ENCODE data around the gene UNC13D. TPM values are rescaled to one million over a fixed set of nuclear protein-coding genes. Genes with fewer than 3 reads are reported as not detected.

UNC13D gene
- total RNA-seq, 1 experiment from 2014 or later = 20.2 TPM

GRCh38 chr17:75828076-75828400 lies 16.2 kb downstream of the UNC13D start:
- ChIA-PET POLR2A (no interaction called here), CTCF (interaction anchor here (1.4 to 1.9 kb wide), 6 partner anchors 8 to 62 kb away, joined by 3 to 15 read pairs (median 8); partner anchors contain the start of gene GALK1), RAD21 (ENCODE audit: low non-redundant PET in 1 of 2, low total read pairs in 2 of 2, uncharacterized antibody in 2 of 2, unreplicated experiment in 2 of 2) (no interaction called here)
- intact Hi-C loops (cut with micrococcal nuclease) = no loop called here
- H3K4me1 ChIP-seq (ENCODE audit: control insufficient read depth in 1 of 2, insufficient read depth in 2 of 2, low read length in 2 of 2) = peaks cover 6 to 12% of the 10 kb centered on the region in 2 experiments; a peak in 2 of 4 replicates
- peaks cover 4 to 18% of the 10 kb centered on the region in 2 experiments; a peak in 3 of 4 replicates for H3K36me3 ChIP-seq (ENCODE audit: control insufficient read depth in 1 of 2, insufficient read depth in 2 of 2, low read length in 2 of 2)
- H2AFZ ChIP-seq (ENCODE audit: low read depth, low read length, poor library complexity, severe bottlenecking) = no peak overlapping the region
- H3K27ac ChIP-seq (ENCODE audit: low read depth, low read length) = no peak overlapping the region
- no peaks in the 10 kb centered on the region for H3K79me2 ChIP-seq (ENCODE audit: insufficient read depth, low read length)
- no TSS peak for BruUV-seq (replicated peaks)
- H3K4me3 ChIP-seq (replicated peaks in 1 of 2; ENCODE audit: low read depth in 1 of 2, low read length in 2 of 2) = no peak overlapping the region
- no peak overlapping the region for H3K9ac ChIP-seq (ENCODE audit: low read length)
- no peaks in the 10 kb centered on the region for H4K20me1 ChIP-seq (ENCODE audit: insufficient read depth)
- H3K9me2 ChIP-seq (ENCODE audit: insufficient read depth) = no peaks in the 10 kb centered on the region
- DNase-seq (ENCODE audit: low read depth, low spot score) (no peak), ATAC-seq (0 out of 2 replicates have a peak, but pooled peaks have one; percentile 0)
- no peak for TF ChIP-seq SP1 (IDR thresholded peaks at IDR 0.05; ENCODE audit: low read depth)
- TF ChIP-seq TCF7L2 (IDR thresholded peaks at IDR 0.05; ENCODE audit: borderline replicate concordance, extremely low read depth, insufficient read depth, insufficient read length) = no peak
- TF ChIP-seq CEBPB (IDR thresholded peaks at IDR 0.05; ENCODE audit: low read depth) = no peak
- no peak for TF ChIP-seq SIN3A (IDR thresholded peaks at IDR 0.05; ENCODE audit: low read depth)
- no peak for TF ChIP-seq EGR1 (IDR thresholded peaks at IDR 0.05; ENCODE audit: low read depth)
- no peak for TF ChIP-seq ELF1 (IDR thresholded peaks at IDR 0.05; ENCODE audit: borderline replicate concordance, low read depth)
- TF ChIP-seq ATF3 (IDR thresholded peaks at IDR 0.05) = no peak
- TF ChIP-seq RAD21 (IDR thresholded peaks at IDR 0.05; ENCODE audit: low read depth) = no peak
- TF ChIP-seq, protein P1, sequence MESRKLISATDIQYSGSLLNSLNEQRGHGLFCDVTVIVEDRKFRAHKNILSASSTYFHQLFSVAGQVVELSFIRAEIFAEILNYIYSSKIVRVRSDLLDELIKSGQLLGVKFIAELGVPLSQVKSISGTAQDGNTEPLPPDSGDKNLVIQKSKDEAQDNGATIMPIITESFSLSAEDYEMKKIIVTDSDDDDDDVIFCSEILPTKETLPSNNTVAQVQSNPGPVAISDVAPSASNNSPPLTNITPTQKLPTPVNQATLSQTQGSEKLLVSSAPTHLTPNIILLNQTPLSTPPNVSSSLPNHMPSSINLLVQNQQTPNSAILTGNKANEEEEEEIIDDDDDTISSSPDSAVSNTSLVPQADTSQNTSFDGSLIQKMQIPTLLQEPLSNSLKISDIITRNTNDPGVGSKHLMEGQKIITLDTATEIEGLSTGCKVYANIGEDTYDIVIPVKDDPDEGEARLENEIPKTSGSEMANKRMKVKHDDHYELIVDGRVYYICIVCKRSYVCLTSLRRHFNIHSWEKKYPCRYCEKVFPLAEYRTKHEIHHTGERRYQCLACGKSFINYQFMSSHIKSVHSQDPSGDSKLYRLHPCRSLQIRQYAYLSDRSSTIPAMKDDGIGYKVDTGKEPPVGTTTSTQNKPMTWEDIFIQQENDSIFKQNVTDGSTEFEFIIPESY (IDR thresholded peaks at IDR 0.05; ENCODE audit: extremely low read depth, insufficient replicate concordance, low read length) = no peak
- TF ChIP-seq CBX3 (IDR thresholded peaks at IDR 0.05; ENCODE audit: low read depth) = no peak
- H3K4me2 ChIP-seq (ENCODE audit: low read length) = no peak overlapping the region
- no peaks in the 10 kb centered on the region for H3K9me3 ChIP-seq (ENCODE audit: control insufficient read depth in 1 of 2, insufficient read depth in 1 of 2, low read depth in 1 of 2, low read length in 2 of 2)
- H3K27me3 ChIP-seq (ENCODE audit: insufficient read depth, low read length) = no peaks in the 10 kb centered on the region
